Large intestine (tissue), 12 donors: Measurements from ENCODE around the gene SOX12. TPM values are rescaled to one million over a fixed set of nuclear protein-coding genes. Genes with fewer than 3 reads are reported as not detected.

Experiments used
- DNase-seq, 2 donors: peaks; one replicate each; pipeline versions ENCODE4 v3.0.0 to v3.0.0-alpha.2; 2013
- H3K27ac ChIP-seq: one replicate; pipeline ENCODE4 v1.5.1; 2013; ENCODE audit warnings: low read length
- H3K27me3 ChIP-seq: 2 replicates; pipeline ENCODE4 v1.6.1; 2013; ENCODE audit warnings: low read length; ENCODE audit not compliant: control insufficient read depth, insufficient read depth
- H3K36me3 ChIP-seq: 2 replicates; pipeline ENCODE4 v1.6.1; 2013; ENCODE audit warnings: low read length; ENCODE audit not compliant: control insufficient read depth, insufficient read depth
- H3K4me1 ChIP-seq: one replicate; pipeline ENCODE4 v1.6.1; 2013; ENCODE audit warnings: low read length; ENCODE audit not compliant: control insufficient read depth, insufficient read depth
- H3K4me3 ChIP-seq: one replicate; pipeline ENCODE4 v1.5.1; 2013; ENCODE audit warnings: low read length
- H3K9me3 ChIP-seq: one replicate; pipeline ENCODE4 v1.6.1; 2013; ENCODE audit warnings: mild to moderate bottlenecking, low read depth, low read length, moderate library complexity; ENCODE audit not compliant: control insufficient read depth
- WGBS: methylation state at CpG from one replicate; pipeline ENCODE4 v1.1.5; 2013; ENCODE audit warnings: low lambda C conversion rate; ENCODE audit not compliant: insufficient coverage; 5-methylcytosine and 5-hydroxymethylcytosine counted together
- long read RNA-seq, 11 donors: transcript quantifications; one replicate each; lab custom pipeline, GENCODE V29; 2026
- polyA plus RNA-seq: library from polyadenylated mRNA; unstranded; fragments of 120-200 nt; gene quantifications from one replicate; pipeline ENCODE4 v1.2.1, GENCODE V29; 2013

Gene SOX12
- polyA plus RNA-seq, result 12.7 TPM
- long read RNA-seq, donor 1, full-length matches to known transcripts, result 30 of 30 reads
- long read RNA-seq, donor 1, partial matches to known transcripts, result 0 of 30 reads
- long read RNA-seq, donor 1, other reads (novel, unspliced or antisense), result 0 of 30 reads
- long read RNA-seq, donor 2, full-length matches to known transcripts, result 68 of 68 reads
- long read RNA-seq, donor 2, partial matches to known transcripts, result 0 of 68 reads
- long read RNA-seq, donor 2, other reads (novel, unspliced or antisense), result 0 of 68 reads
- long read RNA-seq, donor 3, full-length matches to known transcripts, result 41 of 41 reads
- long read RNA-seq, donor 3, partial matches to known transcripts, result 0 of 41 reads
- long read RNA-seq, donor 3, other reads (novel, unspliced or antisense), result 0 of 41 reads
- long read RNA-seq, donor 4, full-length matches to known transcripts, result 4 of 4 reads
- long read RNA-seq, donor 4, partial matches to known transcripts, result 0 of 4 reads
- long read RNA-seq, donor 4, other reads (novel, unspliced or antisense), result 0 of 4 reads
- long read RNA-seq, donor 5, full-length matches to known transcripts, result 39 of 39 reads
- long read RNA-seq, donor 5, partial matches to known transcripts, result 0 of 39 reads
- long read RNA-seq, donor 5, other reads (novel, unspliced or antisense), result 0 of 39 reads
- long read RNA-seq, donor 6, full-length matches to known transcripts, result 40 of 40 reads
- long read RNA-seq, donor 6, partial matches to known transcripts, result 0 of 40 reads
- long read RNA-seq, donor 6, other reads (novel, unspliced or antisense), result 0 of 40 reads
- long read RNA-seq, donor 7, full-length matches to known transcripts, result 34 of 34 reads
- long read RNA-seq, donor 7, partial matches to known transcripts, result 0 of 34 reads
- long read RNA-seq, donor 7, other reads (novel, unspliced or antisense), result 0 of 34 reads
- long read RNA-seq, donor 8, full-length matches to known transcripts, result 54 of 54 reads
- long read RNA-seq, donor 8, partial matches to known transcripts, result 0 of 54 reads
- long read RNA-seq, donor 8, other reads (novel, unspliced or antisense), result 0 of 54 reads
- long read RNA-seq, donor 9, full-length matches to known transcripts, result 22 of 22 reads
- long read RNA-seq, donor 9, partial matches to known transcripts, result 0 of 22 reads
- long read RNA-seq, donor 9, other reads (novel, unspliced or antisense), result 0 of 22 reads
- long read RNA-seq, donor 10, full-length matches to known transcripts, result 28 of 28 reads
- long read RNA-seq, donor 10, partial matches to known transcripts, result 0 of 28 reads
- long read RNA-seq, donor 10, other reads (novel, unspliced or antisense), result 0 of 28 reads
- long read RNA-seq, donor 11, full-length matches to known transcripts, result 33 of 33 reads
- long read RNA-seq, donor 11, partial matches to known transcripts, result 0 of 33 reads
- long read RNA-seq, donor 11, other reads (novel, unspliced or antisense), result 0 of 33 reads

GRCh38 chr20:325045-325888, at the start of gene SOX12:
Gene SOX12 (plus strand): TSS chr20:325552. CDS start chr20:325925, 373 bp downstream.
- Histone ChIP-seq H3K4me1 (peaks cover 14% of the 10 kb centered on the region), H3K27ac (peak within 1 kb of the TSS; percentile 81), H3K36me3 (peaks cover 7% of the 10 kb centered on the region), H3K9me3 (no peaks in the 10 kb centered on the region), H3K4me3 (peak within 1 kb of the TSS; percentile 56), H3K27me3 (no peaks in the 10 kb centered on the region)
- no CpG with 5 or more reads among the region's 106 CpGs for WGBS
- peak; percentile 95 to 96 for DNase-seq

GRCh38 chr20:275791-276190, 49.6 kb upstream of the SOX12 start:
- no peak overlapping the region for H3K4me3 ChIP-seq
- DNase-seq, result no peak
- no CpG with 5 or more reads among the region's 7 CpGs for WGBS
- H3K9me3 ChIP-seq, result peaks cover 3% of the 10 kb centered on the region
- H3K4me1 ChIP-seq, result no peaks in the 10 kb centered on the region
- H3K36me3 ChIP-seq, result peaks cover 37% of the 10 kb centered on the region
- H3K27me3 ChIP-seq, result no peaks in the 10 kb centered on the region
- no peak overlapping the region for H3K27ac ChIP-seq

GRCh38 chr20:276620-277495, 48.5 kb upstream of the SOX12 start:
- DNase-seq, result no peak
- H3K4me3 ChIP-seq, result no peak overlapping the region
- H3K27me3 ChIP-seq, result no peaks in the 10 kb centered on the region
- H3K4me1 ChIP-seq, result no peaks in the 10 kb centered on the region
- no CpG with 5 or more reads among the region's 12 CpGs for WGBS
- no peak overlapping the region for H3K27ac ChIP-seq
- peaks cover 45% of the 10 kb centered on the region for H3K36me3 ChIP-seq
- H3K9me3 ChIP-seq, result peaks cover 3% of the 10 kb centered on the region

GRCh38 chr20:277496-277781, 47.9 kb upstream of the SOX12 start:
- Histone ChIP-seq H3K27ac (no peak overlapping the region), H3K27me3 (no peaks in the 10 kb centered on the region), H3K4me3 (no peak overlapping the region), H3K36me3 (peaks cover 48% of the 10 kb centered on the region), H3K4me1 (no peaks in the 10 kb centered on the region), H3K9me3 (peaks cover 3% of the 10 kb centered on the region)
- no peak for DNase-seq
- 80% methylated on average over 1 of the region's 3 CpGs for WGBS

GRCh38 chr20:278181-278580, 47.2 kb upstream of the SOX12 start:
- no peak overlapping the region for H3K4me3 ChIP-seq
- WGBS, result no CpG with 5 or more reads among the region's 5 CpGs
- peaks cover 3% of the 10 kb centered on the region for H3K9me3 ChIP-seq
- peaks cover 48% of the 10 kb centered on the region for H3K36me3 ChIP-seq
- no peaks in the 10 kb centered on the region for H3K27me3 ChIP-seq
- no peaks in the 10 kb centered on the region for H3K4me1 ChIP-seq
- H3K27ac ChIP-seq, result no peak overlapping the region
- DNase-seq, result no peak

- DNase-seq, result no peak
- Histone ChIP-seq H3K4me1 (no peaks in the 10 kb centered on the region), H3K9me3 (peaks cover 3% of the 10 kb centered on the region), H3K36me3 (peaks cover 49% of the 10 kb centered on the region), H3K4me3 (no peak overlapping the region), H3K27ac (no peak overlapping the region), H3K27me3 (no peaks in the 10 kb centered on the region)
- no CpG with 5 or more reads among the region's 88 CpGs for WGBS
Observed at GRCh38 chr20:278607-279571, 46.5 kb upstream of the SOX12 start.

GRCh38 chr20:284172-284571, 41.2 kb upstream of the SOX12 start:
- no peaks in the 10 kb centered on the region for H3K9me3 ChIP-seq
- no CpG with 5 or more reads among the region's 3 CpGs for WGBS
- H3K4me1 ChIP-seq, result no peaks in the 10 kb centered on the region
- no peak overlapping the region for H3K4me3 ChIP-seq
- no peak for DNase-seq
- H3K36me3 ChIP-seq, result peaks cover 23% of the 10 kb centered on the region
- H3K27ac ChIP-seq, result no peak overlapping the region
- no peaks in the 10 kb centered on the region for H3K27me3 ChIP-seq

- no peaks in the 10 kb centered on the region for H3K27me3 ChIP-seq
- 67% methylated on average over 2 of the region's 2 CpGs for WGBS
- no peaks in the 10 kb centered on the region for H3K9me3 ChIP-seq
- H3K27ac ChIP-seq, result no peak overlapping the region
- no peak overlapping the region for H3K4me3 ChIP-seq
- H3K4me1 ChIP-seq, result peaks cover 3% of the 10 kb centered on the region
- peaks cover 13% of the 10 kb centered on the region for H3K36me3 ChIP-seq
- no peak for DNase-seq
Observed at GRCh38 chr20:286508-286907, 38.8 kb upstream of the SOX12 start.
